ENCODE measurements around the gene DTD1.

The DTD1 gene

DNA sequence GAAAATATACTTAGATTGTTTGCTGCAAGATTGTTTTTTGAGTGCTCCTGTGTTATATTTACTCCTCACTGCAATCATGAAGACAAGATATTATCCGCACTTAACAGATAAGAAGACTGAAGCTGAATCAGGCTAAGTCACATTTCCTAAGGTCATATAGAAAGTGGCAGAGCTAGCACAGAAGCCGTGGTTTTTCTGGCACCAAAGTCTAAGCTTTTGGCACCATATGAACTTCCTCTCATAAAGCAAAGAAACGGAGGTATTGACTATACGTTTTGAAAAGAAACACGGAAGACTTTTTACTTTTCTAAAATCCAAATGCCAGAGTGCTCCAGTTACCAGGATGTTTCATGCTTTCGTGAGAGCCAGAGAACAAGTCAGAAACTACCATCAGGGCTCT lies 9.3 kb upstream of the DTD1 start:
- H3K4me3 ChIP-seq (ENCODE audit: control insufficient read depth, low read depth, low read length) = no peak overlapping the region
- no peak for DNase-seq (ENCODE audit: low read depth)
- TF ChIP-seq, protein P1, sequence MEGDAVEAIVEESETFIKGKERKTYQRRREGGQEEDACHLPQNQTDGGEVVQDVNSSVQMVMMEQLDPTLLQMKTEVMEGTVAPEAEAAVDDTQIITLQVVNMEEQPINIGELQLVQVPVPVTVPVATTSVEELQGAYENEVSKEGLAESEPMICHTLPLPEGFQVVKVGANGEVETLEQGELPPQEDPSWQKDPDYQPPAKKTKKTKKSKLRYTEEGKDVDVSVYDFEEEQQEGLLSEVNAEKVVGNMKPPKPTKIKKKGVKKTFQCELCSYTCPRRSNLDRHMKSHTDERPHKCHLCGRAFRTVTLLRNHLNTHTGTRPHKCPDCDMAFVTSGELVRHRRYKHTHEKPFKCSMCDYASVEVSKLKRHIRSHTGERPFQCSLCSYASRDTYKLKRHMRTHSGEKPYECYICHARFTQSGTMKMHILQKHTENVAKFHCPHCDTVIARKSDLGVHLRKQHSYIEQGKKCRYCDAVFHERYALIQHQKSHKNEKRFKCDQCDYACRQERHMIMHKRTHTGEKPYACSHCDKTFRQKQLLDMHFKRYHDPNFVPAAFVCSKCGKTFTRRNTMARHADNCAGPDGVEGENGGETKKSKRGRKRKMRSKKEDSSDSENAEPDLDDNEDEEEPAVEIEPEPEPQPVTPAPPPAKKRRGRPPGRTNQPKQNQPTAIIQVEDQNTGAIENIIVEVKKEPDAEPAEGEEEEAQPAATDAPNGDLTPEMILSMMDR (conservative IDR thresholded peaks at IDR 0.05; ENCODE audit: control insufficient read depth, insufficient read depth, low read depth, low read length) = no peak

DNA sequence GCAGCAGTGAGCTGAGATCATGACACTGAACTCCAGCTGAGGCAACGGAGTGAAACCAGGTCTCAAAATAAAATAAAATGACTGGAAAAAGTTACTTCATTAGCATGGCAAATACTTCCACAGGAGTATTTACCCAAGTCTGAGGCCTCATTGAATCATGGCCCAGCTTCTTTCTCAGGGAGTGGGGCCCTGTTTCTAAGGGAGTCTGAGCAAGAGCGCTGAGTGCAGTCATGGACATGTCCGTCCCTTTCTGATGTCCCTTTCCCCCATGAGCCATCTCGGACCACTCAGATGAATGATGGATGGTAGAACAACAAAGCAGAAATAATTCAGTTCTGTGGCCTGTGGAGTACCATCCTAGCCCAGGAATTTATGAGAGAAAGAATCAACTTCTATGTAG lies 7.8 kb upstream of the DTD1 start:
- no peak for DNase-seq (ENCODE audit: low read depth)
- no peak overlapping the region for H3K4me3 ChIP-seq (ENCODE audit: control insufficient read depth, low read depth, low read length)
- TF ChIP-seq, protein P1 (conservative IDR thresholded peaks at IDR 0.05; ENCODE audit: control insufficient read depth, insufficient read depth, low read depth, low read length) = no peak

DNA sequence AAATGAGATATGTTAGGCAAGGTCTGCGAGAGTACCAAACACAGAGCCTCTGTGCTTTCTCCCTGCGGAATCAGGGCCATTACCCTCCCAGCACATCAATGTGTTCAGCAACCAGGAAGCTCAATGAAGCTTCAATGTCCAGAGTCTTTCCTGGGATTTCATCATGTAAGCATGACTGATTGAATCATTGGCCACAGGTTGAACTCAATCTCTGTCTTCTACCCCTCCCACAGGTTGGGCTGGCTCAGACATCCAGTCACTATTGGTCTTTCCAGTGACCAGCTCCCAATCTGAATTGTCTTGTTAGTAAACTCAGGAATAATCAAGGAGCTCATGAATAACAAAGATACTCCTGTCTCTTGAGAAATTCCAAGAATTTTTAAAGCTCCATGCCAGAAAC lies 2.7 kb upstream of the DTD1 start:
- H3K4me3 ChIP-seq (ENCODE audit: control insufficient read depth, low read depth, low read length) = no peak overlapping the region
- peak; percentile 21 for DNase-seq (ENCODE audit: low read depth)
- TF ChIP-seq, protein P1 (conservative IDR thresholded peaks at IDR 0.05; ENCODE audit: control insufficient read depth, insufficient read depth, low read depth, low read length) = no peak

DNA sequence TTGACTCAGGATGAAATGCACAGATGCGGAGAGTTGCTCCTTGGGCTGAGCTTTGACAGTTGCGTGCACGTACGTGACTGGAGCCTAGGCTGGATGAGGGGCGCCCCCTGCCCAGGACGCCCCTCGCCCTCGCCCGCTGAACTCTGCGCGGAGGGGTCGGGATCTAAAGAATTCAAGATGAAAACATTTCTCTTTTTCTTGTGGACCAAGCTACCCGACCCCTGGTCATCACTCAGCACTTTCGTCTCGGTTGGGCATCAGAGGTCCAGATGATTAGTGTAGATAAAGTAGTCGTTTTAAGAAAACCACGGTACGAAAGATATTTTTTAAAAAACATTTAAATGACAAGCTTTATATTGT lies 700 bp downstream of the DTD1 start:
- peak overlapping the region; percentile 88 for H3K4me3 ChIP-seq (ENCODE audit: control insufficient read depth, low read depth, low read length)
- TF ChIP-seq, protein P1 (conservative IDR thresholded peaks at IDR 0.05; ENCODE audit: control insufficient read depth, insufficient read depth, low read depth, low read length) = no peak
- no peak for DNase-seq (ENCODE audit: low read depth)

DNA sequence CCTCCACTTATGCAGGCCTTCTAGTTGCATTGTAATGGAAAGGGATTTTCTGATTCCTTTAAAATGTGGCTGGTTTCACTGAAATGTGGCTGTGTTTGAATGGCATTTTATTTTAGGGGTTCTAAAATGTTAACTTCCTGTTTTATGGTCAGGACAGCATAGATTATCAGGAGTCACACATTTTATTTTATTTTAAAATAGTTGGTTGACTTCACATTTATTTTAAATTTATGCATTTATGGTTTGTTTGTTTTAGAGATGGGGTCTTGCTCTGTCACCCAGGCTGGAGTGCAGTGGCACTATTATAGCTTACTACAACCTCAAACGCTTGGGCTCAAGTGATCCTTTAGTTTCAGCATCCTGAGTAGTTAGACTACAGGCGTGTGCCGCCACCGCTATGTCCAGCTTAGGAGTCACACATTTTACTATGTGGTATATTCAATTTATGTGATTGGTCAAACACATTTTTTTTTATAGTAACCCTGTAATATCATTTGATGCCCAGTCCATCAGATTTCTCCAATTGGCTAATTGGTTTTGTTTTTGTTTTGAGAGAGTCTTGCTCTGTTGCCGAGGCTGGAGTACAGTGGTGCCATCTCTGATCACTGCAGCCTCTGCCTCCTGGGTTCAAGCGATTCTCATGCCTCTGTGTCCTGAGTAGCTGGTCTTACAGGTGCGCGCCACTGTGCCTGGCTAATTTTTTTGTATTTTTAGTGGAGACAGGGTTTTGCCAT lies 2.3 kb downstream of the DTD1 start:
- DNase-seq (ENCODE audit: low read depth) = no peak
- no peak overlapping the region for H3K4me3 ChIP-seq (ENCODE audit: control insufficient read depth, low read depth, low read length)
- TF ChIP-seq, protein P1 (conservative IDR thresholded peaks at IDR 0.05; ENCODE audit: control insufficient read depth, insufficient read depth, low read depth, low read length) = no peak

DNA sequence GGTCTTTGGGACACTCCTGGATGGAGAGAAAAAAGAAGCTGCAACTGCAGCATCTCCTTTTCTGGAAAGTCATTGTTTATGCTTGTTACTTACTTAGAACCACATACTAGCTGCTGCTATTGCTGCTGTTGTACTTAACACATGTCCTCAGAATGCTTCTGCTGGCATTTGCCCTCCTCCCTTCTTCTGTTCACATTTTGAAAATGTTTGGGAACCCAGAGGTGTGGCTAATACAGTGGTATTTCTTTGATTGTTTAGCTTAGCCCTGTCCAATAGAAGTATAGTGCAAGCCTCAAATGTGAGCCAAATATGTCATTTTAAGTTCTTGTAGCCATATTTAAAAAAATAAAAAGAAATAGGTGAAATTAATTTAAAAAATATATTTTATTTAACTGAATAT lies 8.4 kb downstream of the DTD1 start:
- H3K4me3 ChIP-seq (ENCODE audit: control insufficient read depth, low read depth, low read length) = no peak overlapping the region
- TF ChIP-seq, protein P1 (conservative IDR thresholded peaks at IDR 0.05; ENCODE audit: control insufficient read depth, insufficient read depth, low read depth, low read length) = no peak
- DNase-seq (ENCODE audit: low read depth) = no peak

DNA sequence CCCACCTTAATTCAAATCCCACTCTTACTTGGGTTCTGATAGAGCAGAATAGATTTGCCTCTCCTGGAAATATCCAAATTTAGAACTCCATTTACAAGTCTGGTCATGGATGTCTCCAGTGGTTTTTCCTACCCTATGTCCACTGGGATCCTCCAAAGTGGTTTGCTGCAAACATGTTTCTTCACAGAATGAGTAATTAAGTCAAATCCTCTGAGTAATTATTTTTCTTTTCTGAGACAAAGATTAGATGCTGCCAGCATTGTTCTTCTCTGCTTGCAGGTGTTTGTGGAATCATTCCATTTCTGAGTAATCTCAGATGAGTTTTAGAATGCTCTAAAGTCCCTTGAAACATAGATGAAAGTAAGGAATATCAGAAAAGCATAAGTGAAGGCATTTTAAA lies 21.9 kb downstream of the DTD1 start:
- no peak for DNase-seq (ENCODE audit: low read depth)
- no peak overlapping the region for H3K4me3 ChIP-seq (ENCODE audit: control insufficient read depth, low read depth, low read length)
- TF ChIP-seq, protein P1 (conservative IDR thresholded peaks at IDR 0.05; ENCODE audit: control insufficient read depth, insufficient read depth, low read depth, low read length) = no peak
